A673 (cell line): ENCODE data around the gene IMMP2L.

Source experiments
- CTCF ChIP-seq: fragments of 300-800, 200-600 bp; sonication (generic); conservative IDR thresholded peaks from 2 replicates; pipeline ENCODE4 v1.5.1; 2017; ENCODE audit warnings: low read depth, mild to moderate bottlenecking, antibody characterized with exemption, low read length, moderate library complexity, mixed read lengths
- EZH2 ChIP-seq: fragments of 200-600 bp; sonication (generic); IDR thresholded peaks from 2 replicates; pipeline ENCODE4 v1.6.1; 2017; ENCODE audit warnings: borderline replicate concordance, low read depth, mild to moderate bottlenecking, mixed read lengths, antibody characterized with exemption, low read length; ENCODE audit not compliant: poor library complexity, severe bottlenecking

GRCh38 chr7:111198255-111198654 lies 364.0 kb downstream of the IMMP2L start:
- TF ChIP-seq CTCF (no peak), EZH2 (no peak)
